Measurements from ENCODE around the gene POLR1H. TPM values are rescaled to one million over a fixed set of nuclear protein-coding genes. Genes with fewer than 3 reads are reported as not detected.

The POLR1H gene
- total and polyA plus RNA-seq, 4 experiments from 2014 or later = 47.2 to 109 (median 57.9) TPM

DNA sequence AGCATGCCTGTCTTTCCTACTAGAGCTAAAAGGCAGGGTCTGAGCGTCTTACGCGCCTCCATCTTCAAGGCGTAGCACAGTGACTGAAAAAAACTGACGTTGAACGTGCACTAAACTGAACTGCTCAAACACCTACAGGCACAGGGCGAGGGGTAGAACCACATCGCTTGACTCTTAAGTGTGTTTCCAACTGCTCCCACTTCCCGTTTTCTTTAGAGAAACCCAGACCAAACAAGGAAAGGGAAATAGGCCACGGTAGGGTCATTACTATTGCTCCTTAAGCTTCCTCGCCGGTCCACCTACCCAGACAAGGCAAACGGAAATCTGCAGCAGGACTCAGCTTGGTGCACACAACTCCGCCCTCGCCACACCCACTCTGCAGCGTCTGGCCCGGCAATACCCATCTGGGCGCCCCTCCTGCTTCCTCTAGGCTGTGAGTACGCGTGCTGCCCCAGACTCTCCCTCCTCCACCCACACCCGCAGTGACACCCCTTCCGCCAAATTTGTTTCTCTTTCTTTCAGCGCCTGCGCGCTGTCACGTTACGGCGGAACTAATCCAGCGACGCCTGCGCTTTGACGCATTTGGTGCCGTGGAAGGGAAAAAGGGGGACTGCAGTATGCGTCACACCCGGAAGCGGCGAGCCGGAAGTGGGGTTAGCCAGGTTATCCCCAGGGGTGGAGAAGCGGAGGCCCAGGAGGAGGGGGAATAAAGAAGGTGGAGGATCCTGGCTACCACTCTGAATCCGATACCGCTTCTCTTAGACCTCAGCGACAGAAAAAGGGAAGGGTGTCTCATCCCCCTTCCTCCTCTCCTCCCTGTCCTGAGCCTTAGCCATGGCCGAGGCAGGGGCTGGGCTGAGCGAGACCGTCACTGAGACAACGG is 5.8 kb downstream of the POLR1H start, which contains the start of gene PPP1R11:
TSS of gene PPP1R11 (plus strand) at position 622 of the 883 bp plus-strand sequence. CDS start at position 835, 213 bp downstream.
- Mint-ChIP-seq H3K36me3 (peaks cover 50 to 67% of the 10 kb centered on the region in 2 donors), H3K27ac (peak within 1 kb of the TSS; percentile 95 to 100 (median 99))
- POLR2A ChIA-PET (ENCODE audit: partially characterized antibody) = interaction anchor here (0.5 to 2.4 kb wide), 24 partner anchors 8 to 1450 kb away, joined by 3 to 21 read pairs (median 6); partner anchors contain the start of genes HLA-A, RNF39, TRIM26 and TRIM39

DNA sequence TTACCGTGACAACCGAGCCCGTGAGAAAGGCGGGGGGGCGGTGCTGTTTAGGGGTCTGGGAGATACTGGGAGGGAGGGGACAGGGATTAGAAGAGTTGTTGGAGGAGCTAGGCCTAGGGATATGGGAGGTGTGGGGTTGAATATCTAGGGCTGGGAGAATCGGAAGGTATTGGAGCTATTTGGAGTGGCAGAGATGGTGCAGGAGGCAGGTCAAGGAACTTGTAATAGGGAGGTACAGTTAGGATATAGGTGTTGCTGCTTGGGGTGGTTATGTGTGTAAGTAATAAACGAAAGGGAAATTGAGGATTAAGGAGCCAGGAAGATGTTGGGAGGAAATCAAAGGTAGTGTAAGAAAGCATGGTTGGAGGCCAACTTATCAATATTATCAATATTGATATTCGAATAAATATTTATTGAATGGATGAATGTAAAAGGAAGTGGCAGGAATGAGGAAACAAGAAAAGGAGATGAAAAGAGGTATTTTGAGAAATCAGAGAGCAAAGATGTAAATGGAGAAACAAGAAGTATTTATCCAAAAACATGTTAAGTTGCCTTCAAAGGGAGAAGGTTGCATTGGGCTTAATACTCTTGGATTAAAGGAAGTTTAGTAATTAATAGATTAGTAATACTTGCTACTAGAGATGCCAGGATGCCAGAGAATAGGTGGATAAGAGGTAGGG is 6.5 kb downstream of the POLR1H start:
- intact Hi-C loops (cut with micrococcal nuclease) = loop anchor here (2.0 to 5.0 kb wide), 5 partner anchors 103 to 550 kb away; partner anchors contain the start of genes HLA-A, MRPS18B, PPP1R10 and TRIM26
- POLR2A ChIA-PET (ENCODE audit: partially characterized antibody) = interaction anchor here (0.6 to 2.3 kb wide), 8 partner anchors 10 to 1449 kb away, joined by 3 to 13 read pairs (median 4); partner anchors contain the start of gene TRIM39
- H3K4me3 ChIP-seq (ENCODE audit: low read length in 2 of 2) = peak overlapping the region; percentile 84 to 90

More for the DNA sequence above, 5.8 kb downstream of the POLR1H start, which contains the start of gene PPP1R11:
- peak within 1 kb of the TSS; percentile 84 to 90 for H3K4me3 ChIP-seq (ENCODE audit: low read length in 2 of 2)
- peaks cover 0 to 4% (median 0%) of the 10 kb centered on the region in 8 donors for H3K9me3 Mint-ChIP-seq
- H3K36me3 ChIP-seq (ENCODE audit: insufficient read depth, low read length) = peaks cover 34% of the 10 kb centered on the region
- no peaks in the 10 kb centered on the region for H3K27me3 ChIP-seq (ENCODE audit: insufficient read depth, low read length)
- H3K9me3 ChIP-seq (ENCODE audit: control insufficient read depth in 1 of 2, low read length in 2 of 2) = no peaks in the 10 kb centered on the region
- peaks cover 50% of the 10 kb centered on the region for H3K4me1 ChIP-seq (ENCODE audit: insufficient read depth, low read length)
- intact Hi-C loops (cut with micrococcal nuclease) = loop anchor here (2.0 to 5.0 kb wide), 5 partner anchors 102 to 550 kb away; partner anchors contain the start of genes HLA-A, MRPS18B, PPP1R10 and TRIM26
- H3K27ac ChIP-seq (ENCODE audit: low read depth, low read length) = peak within 1 kb of the TSS; percentile 99
- CTCF ChIA-PET (ENCODE audit: partially characterized antibody) = interaction anchor here (0.9 to 3.0 kb wide), 5 partner anchors 10 to 413 kb away, joined by 3 to 15 read pairs (median 7); partner anchors contain the start of gene RNF39
- peak; percentile 98 to 100 (median 99) for DNase-seq
- peak within 1 kb of the TSS; percentile 92 to 100 (median 97) for H3K4me3 Mint-ChIP-seq
- H3K27me3 Mint-ChIP-seq = peaks cover 4 to 6% of the 10 kb centered on the region in 2 donors
- H3K4me1 Mint-ChIP-seq = peaks cover 35 to 75% (median 52%) of the 10 kb centered on the region in 4 donors

DNA sequence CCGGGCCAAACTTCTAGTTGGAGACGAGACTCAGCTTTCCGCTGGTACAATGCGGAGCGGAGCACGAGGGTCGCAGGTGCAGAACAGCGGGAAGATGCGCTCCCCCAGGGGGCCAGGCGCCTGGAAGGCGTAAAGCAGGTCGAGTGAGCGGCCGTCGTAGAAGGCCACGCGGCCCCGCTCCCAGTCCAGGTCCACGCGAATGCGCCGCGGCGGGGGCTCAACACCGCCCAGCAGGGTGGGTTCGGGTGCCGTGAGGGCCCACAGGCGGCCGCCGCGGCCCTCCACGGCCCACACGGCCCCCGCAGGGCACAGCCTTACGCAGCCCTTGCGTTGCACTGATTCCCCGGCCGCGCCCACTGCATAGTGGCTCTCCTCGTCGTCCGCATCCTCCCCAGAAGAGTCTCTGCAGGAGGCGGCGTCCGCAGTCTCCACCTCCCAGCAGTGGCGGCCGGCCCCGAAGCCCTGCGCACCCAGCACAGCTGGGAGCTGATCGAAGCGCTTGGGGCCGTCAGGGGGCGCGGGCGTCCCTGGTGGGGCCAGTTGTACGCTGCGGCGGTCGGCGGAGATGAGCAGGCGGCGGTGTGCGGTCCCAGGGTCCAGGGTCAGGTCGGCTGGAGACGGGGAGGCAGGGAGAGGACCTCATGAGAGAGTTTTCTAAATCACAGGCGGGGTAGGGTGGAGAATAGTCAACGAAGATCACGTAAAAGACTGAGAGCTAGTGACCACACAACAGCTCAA is 10.2 kb downstream of the POLR1H start:
- peak in 1 of 5 donors; percentile 14 for DNase-seq
- peak overlapping the region in 6 of 8 donors; percentile 21 to 51 (median 39) for H3K4me3 Mint-ChIP-seq
- CTCF ChIA-PET (ENCODE audit: partially characterized antibody) = interaction anchor here (0.9 kb wide), 1 partner anchor 12 kb away, joined by 3 read pairs; no protein-coding TSS in a partner anchor

More for the DNA sequence above, 6.5 kb downstream of the POLR1H start:
- Mint-ChIP-seq H3K4me1 (peaks cover 36 to 76% (median 50%) of the 10 kb centered on the region in 4 donors), H3K4me3 (peak overlapping the region; percentile 92 to 100 (median 97)), H3K27me3 (peaks cover 7 to 10% of the 10 kb centered on the region in 2 donors), H3K36me3 (peaks cover 56 to 67% of the 10 kb centered on the region in 2 donors), H3K27ac (peak overlapping the region; percentile 95 to 100 (median 99)), H3K9me3 (peaks cover 0 to 4% (median 0%) of the 10 kb centered on the region in 8 donors)
- H3K9me3 ChIP-seq (ENCODE audit: control insufficient read depth in 1 of 2, low read length in 2 of 2) = no peaks in the 10 kb centered on the region
- no peaks in the 10 kb centered on the region for H3K27me3 ChIP-seq (ENCODE audit: insufficient read depth, low read length)
- peaks cover 34% of the 10 kb centered on the region for H3K36me3 ChIP-seq (ENCODE audit: insufficient read depth, low read length)
- CTCF ChIA-PET (ENCODE audit: partially characterized antibody) = interaction anchor here (0.9 to 3.0 kb wide), 4 partner anchors 9 to 414 kb away, joined by 3 to 15 read pairs (median 8); partner anchors contain the start of gene RNF39
- peaks cover 42% of the 10 kb centered on the region for H3K4me1 ChIP-seq (ENCODE audit: insufficient read depth, low read length)
- peak overlapping the region; percentile 99 for H3K27ac ChIP-seq (ENCODE audit: low read depth, low read length)
- DNase-seq = no peak

DNA sequence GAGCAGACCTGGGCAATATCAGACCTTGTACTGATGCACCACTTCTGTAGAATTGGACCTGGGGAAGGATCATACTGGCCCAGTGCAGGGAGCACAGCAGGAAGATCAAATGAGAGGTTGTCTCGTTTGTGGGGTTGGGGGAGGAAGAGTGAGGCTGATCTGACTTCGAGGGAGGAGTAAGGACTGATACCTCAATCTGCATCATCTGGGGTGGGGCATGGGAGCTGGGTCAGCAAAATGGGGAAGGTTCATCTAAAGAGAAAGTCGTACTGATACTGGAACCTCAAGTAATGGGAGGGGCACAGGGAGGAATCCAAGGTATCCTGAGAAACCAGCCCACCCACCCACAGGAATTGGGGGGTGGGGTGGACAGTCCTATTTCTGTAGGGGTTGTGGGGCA is 10.8 kb downstream of the POLR1H start:
- peaks cover 20 to 29% of the 10 kb centered on the region in 2 donors for H3K27me3 Mint-ChIP-seq
- intact Hi-C loops (cut with micrococcal nuclease) = no loop called here
- ChIA-PET CTCF (ENCODE audit: partially characterized antibody) (interaction anchor here (0.9 kb wide), 1 partner anchor 13 kb away, joined by 3 read pairs; no protein-coding TSS in a partner anchor), POLR2A (ENCODE audit: partially characterized antibody) (interaction anchor here (1.8 kb wide), 1 partner anchor 11 kb away, joined by 8 read pairs; the partner anchor contains the start of gene POLR1H)
- peak overlapping the region in 5 of 8 donors; percentile 21 to 51 (median 49) for H3K4me3 Mint-ChIP-seq
- H3K27me3 ChIP-seq (ENCODE audit: insufficient read depth, low read length) = peaks cover 4% of the 10 kb centered on the region
- H3K27ac Mint-ChIP-seq = peak overlapping the region in 2 of 7 donors; percentile 1 to 57
- peaks cover 38 to 45% of the 10 kb centered on the region in 2 donors for H3K36me3 Mint-ChIP-seq
- peaks cover 52% of the 10 kb centered on the region for H3K4me1 ChIP-seq (ENCODE audit: insufficient read depth, low read length)
- no peak for DNase-seq
- peaks cover 0 to 3% (median 0%) of the 10 kb centered on the region in 8 donors for H3K9me3 Mint-ChIP-seq
- peaks cover 24% of the 10 kb centered on the region for H3K36me3 ChIP-seq (ENCODE audit: insufficient read depth, low read length)
- no peak overlapping the region for H3K4me3 ChIP-seq (ENCODE audit: low read length in 2 of 2)
- no peak overlapping the region for H3K27ac ChIP-seq (ENCODE audit: low read depth, low read length)
- H3K4me1 Mint-ChIP-seq = peaks cover 37 to 85% (median 58%) of the 10 kb centered on the region in 4 donors
- H3K9me3 ChIP-seq (ENCODE audit: control insufficient read depth in 1 of 2, low read length in 2 of 2) = no peaks in the 10 kb centered on the region

More for the DNA sequence above, 10.2 kb downstream of the POLR1H start:
- H3K27me3 Mint-ChIP-seq = peaks cover 20 to 29% of the 10 kb centered on the region in 2 donors
- Histone ChIP-seq H3K27me3 (ENCODE audit: insufficient read depth, low read length) (peaks cover 4% of the 10 kb centered on the region), H3K27ac (ENCODE audit: low read depth, low read length) (no peak overlapping the region), H3K36me3 (ENCODE audit: insufficient read depth, low read length) (peaks cover 24% of the 10 kb centered on the region), H3K4me1 (ENCODE audit: insufficient read depth, low read length) (peaks cover 47% of the 10 kb centered on the region), H3K4me3 (ENCODE audit: low read length in 2 of 2) (no peak overlapping the region), H3K9me3 (ENCODE audit: control insufficient read depth in 1 of 2, low read length in 2 of 2) (no peaks in the 10 kb centered on the region)
- H3K9me3 Mint-ChIP-seq = peaks cover 0 to 3% (median 0%) of the 10 kb centered on the region in 8 donors
- H3K36me3 Mint-ChIP-seq = peaks cover 44 to 45% of the 10 kb centered on the region in 2 donors
- peaks cover 34 to 85% (median 54%) of the 10 kb centered on the region in 4 donors for H3K4me1 Mint-ChIP-seq
- peak overlapping the region in 1 of 7 donors; percentile 57 for H3K27ac Mint-ChIP-seq
- POLR2A ChIA-PET (ENCODE audit: partially characterized antibody) = interaction anchor here (0.7 to 1.8 kb wide), 2 partner anchors 10 to 16 kb away, joined by 3 to 8 read pairs; partner anchors contain the start of gene POLR1H
- intact Hi-C loops (cut with micrococcal nuclease) = no loop called here

DNA sequence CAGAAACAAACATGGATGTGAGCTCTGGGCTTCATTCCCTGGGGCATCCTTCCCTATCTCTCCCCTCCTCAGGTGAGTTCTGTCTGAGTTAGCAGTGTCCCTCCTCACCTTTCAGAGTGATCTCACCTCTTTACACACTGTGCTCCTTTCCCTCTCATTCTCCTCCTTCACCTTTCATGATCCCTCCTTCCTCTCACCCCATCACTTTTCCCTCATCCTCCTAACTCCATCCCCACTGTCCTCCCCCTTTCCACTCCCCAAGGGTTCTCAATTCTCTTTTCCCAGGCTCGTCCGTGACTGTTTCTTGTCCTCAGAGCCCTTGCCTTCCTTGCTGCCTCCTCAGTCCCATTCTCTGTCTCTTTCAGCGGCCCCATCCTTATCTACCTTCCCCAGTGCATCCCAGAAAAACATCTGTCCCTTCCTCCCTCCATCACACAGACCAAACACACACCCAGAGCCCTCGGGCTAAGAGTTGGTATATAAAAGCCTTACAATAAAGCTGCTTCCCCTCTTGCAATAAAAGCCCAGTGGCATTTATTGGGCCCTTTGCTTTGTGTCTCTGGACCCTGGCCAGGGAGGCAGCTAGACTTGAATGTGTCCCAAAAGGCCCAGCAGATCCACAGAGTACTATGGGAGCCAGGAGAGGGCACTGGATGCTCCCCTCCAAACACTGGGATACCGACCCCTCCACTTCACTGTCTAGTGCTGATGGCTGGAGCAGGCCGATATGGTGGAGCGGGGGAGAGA is 12.6 kb downstream of the POLR1H start:
- peak overlapping the region in 4 of 7 donors; percentile 11 to 56 (median 32) for H3K27ac Mint-ChIP-seq
- Histone ChIP-seq H3K36me3 (ENCODE audit: insufficient read depth, low read length) (peaks cover 18% of the 10 kb centered on the region), H3K4me1 (ENCODE audit: insufficient read depth, low read length) (peaks cover 49% of the 10 kb centered on the region), H3K4me3 (ENCODE audit: low read length in 2 of 2) (no peak overlapping the region), H3K27me3 (ENCODE audit: insufficient read depth, low read length) (peaks cover 4% of the 10 kb centered on the region), H3K9me3 (ENCODE audit: control insufficient read depth in 1 of 2, low read length in 2 of 2) (no peaks in the 10 kb centered on the region), H3K27ac (ENCODE audit: low read depth, low read length) (no peak overlapping the region)
- intact Hi-C loops (cut with micrococcal nuclease) = no loop called here
- H3K4me1 Mint-ChIP-seq = peaks cover 37 to 85% (median 56%) of the 10 kb centered on the region in 4 donors
- DNase-seq = no peak
- peak overlapping the region in 7 of 8 donors; percentile 41 to 85 (median 72) for H3K4me3 Mint-ChIP-seq
- H3K36me3 Mint-ChIP-seq = peaks cover 23 to 32% of the 10 kb centered on the region in 2 donors
- H3K27me3 Mint-ChIP-seq = peaks cover 21 to 28% of the 10 kb centered on the region in 2 donors
- ChIA-PET CTCF (ENCODE audit: partially characterized antibody) (interaction anchor here (0.9 to 2.1 kb wide), 2 partner anchors 28 to 57 kb away, joined by 3 to 6 read pairs; no protein-coding TSS in a partner anchor), POLR2A (ENCODE audit: partially characterized antibody) (interaction anchor here (2.3 to 2.6 kb wide), 2 partner anchors 8 to 12 kb away, joined by 14 to 26 read pairs; partner anchors contain the start of genes POLR1H and PPP1R11)
- peaks cover 0 to 3% (median 0%) of the 10 kb centered on the region in 8 donors for H3K9me3 Mint-ChIP-seq

Measured in CD4-positive, alpha-beta memory T cell (primary cell).